ENCODE results near the gene RNF215. TPM values are rescaled to one million over a fixed set of nuclear protein-coding genes. Genes with fewer than 3 reads are reported as not detected.

RNF215 gene
- total RNA-seq, 1 donor from 2014 or later = 7.3 TPM

GRCh38 chr22:30421695-30422480, 34.7 kb upstream of the RNF215 start:
- peak overlapping the region; percentile 96 for H3K27ac ChIP-seq (ENCODE audit: low read depth, low read length)
- peaks cover 9 to 24% (median 21%) of the 10 kb centered on the region in 3 donors for H3K36me3 ChIP-seq (ENCODE audit: control insufficient read depth in 3 of 3, insufficient read depth in 3 of 3, low read length in 3 of 3)
- peak overlapping the region; percentile 27 to 96 (median 95) for H3K9ac ChIP-seq (ENCODE audit: low read depth in 1 of 3, low read length in 3 of 3)
- peak overlapping the region in 2 of 3 donors; percentile 14 to 90 for H3K4me3 ChIP-seq (ENCODE audit: low read length in 3 of 3)
- no peaks in the 10 kb centered on the region for H3K27me3 ChIP-seq (ENCODE audit: control insufficient read depth in 3 of 3, insufficient read depth in 3 of 3, low read length in 3 of 3)
- no peaks in the 10 kb centered on the region for H3K9me3 ChIP-seq (ENCODE audit: control insufficient read depth in 3 of 3, low read length in 3 of 3)
- peaks cover 37 to 55% (median 42%) of the 10 kb centered on the region in 3 donors for H3K4me1 ChIP-seq (ENCODE audit: control insufficient read depth in 3 of 3, insufficient read depth in 3 of 3, low read length in 3 of 3)

- Histone ChIP-seq H3K4me3 (ENCODE audit: low read length in 3 of 3) (no peak overlapping the region), H3K27me3 (ENCODE audit: control insufficient read depth in 3 of 3, insufficient read depth in 3 of 3, low read length in 3 of 3) (no peaks in the 10 kb centered on the region), H3K9me3 (ENCODE audit: control insufficient read depth in 3 of 3, low read length in 3 of 3) (no peaks in the 10 kb centered on the region), H3K27ac (ENCODE audit: low read depth, low read length) (no peak overlapping the region), H3K4me1 (ENCODE audit: control insufficient read depth in 3 of 3, insufficient read depth in 3 of 3, low read length in 3 of 3) (peaks cover 28 to 45% (median 35%) of the 10 kb centered on the region in 3 donors), H3K9ac (ENCODE audit: low read depth in 1 of 3, low read length in 3 of 3) (peak overlapping the region in 2 of 3 donors; percentile 35 to 59), H3K36me3 (ENCODE audit: control insufficient read depth in 3 of 3, insufficient read depth in 3 of 3, low read length in 3 of 3) (peaks cover 18 to 38% (median 34%) of the 10 kb centered on the region in 3 donors)
Observed at GRCh38 chr22:30420347-30421125, 33.3 kb upstream of the RNF215 start.

GRCh38 chr22:30416837-30417236, 29.6 kb upstream of the RNF215 start:
- Histone ChIP-seq H3K27ac (ENCODE audit: low read depth, low read length) (no peak overlapping the region), H3K4me1 (ENCODE audit: control insufficient read depth in 3 of 3, insufficient read depth in 3 of 3, low read length in 3 of 3) (peaks cover 0 to 13% (median 6%) of the 10 kb centered on the region in 3 donors), H3K27me3 (ENCODE audit: control insufficient read depth in 3 of 3, insufficient read depth in 3 of 3, low read length in 3 of 3) (no peaks in the 10 kb centered on the region), H3K9ac (ENCODE audit: low read depth in 1 of 3, low read length in 3 of 3) (no peak overlapping the region), H3K9me3 (ENCODE audit: control insufficient read depth in 3 of 3, low read length in 3 of 3) (no peaks in the 10 kb centered on the region), H3K36me3 (ENCODE audit: control insufficient read depth in 3 of 3, insufficient read depth in 3 of 3, low read length in 3 of 3) (peaks cover 22 to 46% (median 42%) of the 10 kb centered on the region in 3 donors), H3K4me3 (ENCODE audit: low read length in 3 of 3) (no peak overlapping the region)

GRCh38 chr22:30416403-30416802, 29.2 kb upstream of the RNF215 start:
- Histone ChIP-seq H3K4me1 (ENCODE audit: control insufficient read depth in 3 of 3, insufficient read depth in 3 of 3, low read length in 3 of 3) (peaks cover 0 to 9% (median 6%) of the 10 kb centered on the region in 3 donors), H3K36me3 (ENCODE audit: control insufficient read depth in 3 of 3, insufficient read depth in 3 of 3, low read length in 3 of 3) (peaks cover 22 to 46% (median 44%) of the 10 kb centered on the region in 3 donors), H3K4me3 (ENCODE audit: low read length in 3 of 3) (no peak overlapping the region), H3K27ac (ENCODE audit: low read depth, low read length) (no peak overlapping the region), H3K27me3 (ENCODE audit: control insufficient read depth in 3 of 3, insufficient read depth in 3 of 3, low read length in 3 of 3) (no peaks in the 10 kb centered on the region), H3K9me3 (ENCODE audit: control insufficient read depth in 3 of 3, low read length in 3 of 3) (no peaks in the 10 kb centered on the region), H3K9ac (ENCODE audit: low read depth in 1 of 3, low read length in 3 of 3) (no peak overlapping the region)

GRCh38 chr22:30414525-30415047, 27.4 kb upstream of the RNF215 start:
- no peaks in the 10 kb centered on the region for H3K4me1 ChIP-seq (ENCODE audit: control insufficient read depth in 3 of 3, insufficient read depth in 3 of 3, low read length in 3 of 3)
- no peak overlapping the region for H3K9ac ChIP-seq (ENCODE audit: low read depth in 1 of 3, low read length in 3 of 3)
- peaks cover 22 to 47% (median 44%) of the 10 kb centered on the region in 3 donors for H3K36me3 ChIP-seq (ENCODE audit: control insufficient read depth in 3 of 3, insufficient read depth in 3 of 3, low read length in 3 of 3)
- H3K27me3 ChIP-seq (ENCODE audit: control insufficient read depth in 3 of 3, insufficient read depth in 3 of 3, low read length in 3 of 3) = no peaks in the 10 kb centered on the region
- no peaks in the 10 kb centered on the region for H3K9me3 ChIP-seq (ENCODE audit: control insufficient read depth in 3 of 3, low read length in 3 of 3)
- no peak overlapping the region for H3K27ac ChIP-seq (ENCODE audit: low read depth, low read length)
- no peak overlapping the region for H3K4me3 ChIP-seq (ENCODE audit: low read length in 3 of 3)

- peaks cover 18 to 45% (median 42%) of the 10 kb centered on the region in 3 donors for H3K36me3 ChIP-seq (ENCODE audit: control insufficient read depth in 3 of 3, insufficient read depth in 3 of 3, low read length in 3 of 3)
- H3K9me3 ChIP-seq (ENCODE audit: control insufficient read depth in 3 of 3, low read length in 3 of 3) = no peaks in the 10 kb centered on the region
Observed at GRCh38 chr22:30413745-30414524, 26.7 kb upstream of the RNF215 start.

GRCh38 chr22:30413001-30413400, 25.8 kb upstream of the RNF215 start:
- Histone ChIP-seq H3K4me3 (ENCODE audit: low read length in 3 of 3) (no peak overlapping the region), H3K27ac (ENCODE audit: low read depth, low read length) (no peak overlapping the region), H3K9ac (ENCODE audit: low read depth in 1 of 3, low read length in 3 of 3) (no peak overlapping the region), H3K4me1 (ENCODE audit: control insufficient read depth in 3 of 3, insufficient read depth in 3 of 3, low read length in 3 of 3) (no peaks in the 10 kb centered on the region), H3K27me3 (ENCODE audit: control insufficient read depth in 3 of 3, insufficient read depth in 3 of 3, low read length in 3 of 3) (no peaks in the 10 kb centered on the region), H3K36me3 (ENCODE audit: control insufficient read depth in 3 of 3, insufficient read depth in 3 of 3, low read length in 3 of 3) (peaks cover 22 to 36% (median 33%) of the 10 kb centered on the region in 3 donors), H3K9me3 (ENCODE audit: control insufficient read depth in 3 of 3, low read length in 3 of 3) (no peaks in the 10 kb centered on the region)

More at GRCh38 chr22:30413745-30414524, 26.7 kb upstream of the RNF215 start:
- no peak overlapping the region for H3K4me3 ChIP-seq (ENCODE audit: low read length in 3 of 3)
- no peaks in the 10 kb centered on the region for H3K27me3 ChIP-seq (ENCODE audit: control insufficient read depth in 3 of 3, insufficient read depth in 3 of 3, low read length in 3 of 3)
- no peak overlapping the region for H3K27ac ChIP-seq (ENCODE audit: low read depth, low read length)
- no peaks in the 10 kb centered on the region for H3K4me1 ChIP-seq (ENCODE audit: control insufficient read depth in 3 of 3, insufficient read depth in 3 of 3, low read length in 3 of 3)
- no peak overlapping the region for H3K9ac ChIP-seq (ENCODE audit: low read depth in 1 of 3, low read length in 3 of 3)

GRCh38 chr22:30411780-30412179, 24.6 kb upstream of the RNF215 start:
- no peaks in the 10 kb centered on the region for H3K4me1 ChIP-seq (ENCODE audit: control insufficient read depth in 3 of 3, insufficient read depth in 3 of 3, low read length in 3 of 3)
- H3K9me3 ChIP-seq (ENCODE audit: control insufficient read depth in 3 of 3, low read length in 3 of 3) = no peaks in the 10 kb centered on the region
- no peak overlapping the region for H3K4me3 ChIP-seq (ENCODE audit: low read length in 3 of 3)
- peaks cover 17 to 32% (median 26%) of the 10 kb centered on the region in 3 donors for H3K36me3 ChIP-seq (ENCODE audit: control insufficient read depth in 3 of 3, insufficient read depth in 3 of 3, low read length in 3 of 3)
- H3K27me3 ChIP-seq (ENCODE audit: control insufficient read depth in 3 of 3, insufficient read depth in 3 of 3, low read length in 3 of 3) = no peaks in the 10 kb centered on the region
- no peak overlapping the region for H3K9ac ChIP-seq (ENCODE audit: low read depth in 1 of 3, low read length in 3 of 3)
- H3K27ac ChIP-seq (ENCODE audit: low read depth, low read length) = no peak overlapping the region

- H3K9ac ChIP-seq (ENCODE audit: low read depth in 1 of 3, low read length in 3 of 3) = no peak overlapping the region
- no peaks in the 10 kb centered on the region for H3K4me1 ChIP-seq (ENCODE audit: control insufficient read depth in 3 of 3, insufficient read depth in 3 of 3, low read length in 3 of 3)
- H3K4me3 ChIP-seq (ENCODE audit: low read length in 3 of 3) = no peak overlapping the region
- peaks cover 4 to 14% (median 7%) of the 10 kb centered on the region in 3 donors for H3K36me3 ChIP-seq (ENCODE audit: control insufficient read depth in 3 of 3, insufficient read depth in 3 of 3, low read length in 3 of 3)
- H3K27me3 ChIP-seq (ENCODE audit: control insufficient read depth in 3 of 3, insufficient read depth in 3 of 3, low read length in 3 of 3) = no peaks in the 10 kb centered on the region
- no peaks in the 10 kb centered on the region for H3K9me3 ChIP-seq (ENCODE audit: control insufficient read depth in 3 of 3, low read length in 3 of 3)
- no peak overlapping the region for H3K27ac ChIP-seq (ENCODE audit: low read depth, low read length)
Observed at GRCh38 chr22:30408388-30409102, 21.3 kb upstream of the RNF215 start.
